K562 (cell line): ENCODE data around the gene YY1AP1. TPM values are rescaled to one million over a fixed set of nuclear protein-coding genes. Genes with fewer than 3 reads are reported as not detected.

ENCODE experiments used
- C11orf30 ChIP-seq: fragments of 450-650 bp; IDR thresholded peaks from 2 replicates; pipeline ENCODE4 v1.6.1; 2016; ENCODE audit warnings: low read depth, mild to moderate bottlenecking
- CREB1 ChIP-seq, 2 experiments: sonication (generic) in 1 of 2; formaldehyde crosslinking in 1 of 2; IDR thresholded peaks; 2 replicates each; pipeline versions ENCODE4 v1.6.1 to v1.8.0; 2012 to 2022; ENCODE audit warnings: inconsistent platforms in 1 of 2, mild to moderate bottlenecking in 1 of 2, missing genetic modification reagents in 1 of 2, moderate library complexity in 1 of 2
- FOXK2 ChIP-seq, 2 experiments: fragments of 450-650 bp; IDR thresholded peaks in 1 of 2; conservative IDR thresholded peaks in 1 of 2; 2 replicates each; pipeline ENCODE4 v1.6.1; 2016; ENCODE audit warnings: low read depth in 2 of 2, mild to moderate bottlenecking in 1 of 2
- GMEB1 ChIP-seq: fragments of 250-450 bp; sonication (Bioruptor Pico); IDR thresholded peaks from 2 replicates; pipeline ENCODE4 v1.4.0; 2020; ENCODE audit warnings: mild to moderate bottlenecking
- HEY1 ChIP-seq: fragments of 250-450 bp; sonication (Bioruptor Pico); IDR thresholded peaks from 2 replicates; pipeline ENCODE4 v1.5.0; 2020; ENCODE audit warnings: mild to moderate bottlenecking, moderate library complexity, borderline replicate concordance
- KDM1A ChIP-seq, 2 experiments: fragments of 450-650 bp; IDR thresholded peaks; 2 replicates each; pipeline ENCODE4 v1.6.1; 2016; ENCODE audit warnings: mild to moderate bottlenecking in 2 of 2
- MECOM ChIP-seq: fragments of 250-450 bp; sonication (Bioruptor Pico); IDR thresholded peaks from 2 replicates; pipeline ENCODE4 v1.8.0; 2022; ENCODE audit warnings: inconsistent platforms
- NR2C2 ChIP-seq, 2 experiments: fragments of 200-800 bp in 1 of 2; sonication (Bioruptor generic) in 1 of 2; sonication (generic) in 1 of 2; formaldehyde crosslinking in 1 of 2; IDR thresholded peaks; 2 replicates each; pipeline versions ENCODE4 v1.6.1 to v1.8.0; 2016 to 2022; ENCODE audit warnings: mild to moderate bottlenecking in 1 of 2, missing compliant biosample characterization in 1 of 2, missing genetic modification characterization in 1 of 2, missing genetic modification reagents in 1 of 2
- NR2F6 ChIP-seq: fragments of 450-650 bp; formaldehyde crosslinking; IDR thresholded peaks from 2 replicates; pipeline ENCODE4 v1.4.0; 2020; ENCODE audit warnings: mild to moderate bottlenecking
- REST ChIP-seq, 2 experiments: fragments of 450-650 bp; formaldehyde crosslinking in 1 of 2; IDR thresholded peaks; 2 replicates each; pipeline versions ENCODE4 v1.4.0 to v1.6.1; 2014 to 2020; ENCODE audit warnings: mild to moderate bottlenecking in 2 of 2, borderline replicate concordance in 1 of 2, low read depth in 1 of 2
- SAP30 ChIP-seq: fragments of 200-600 bp; sonication (generic); IDR thresholded peaks from 2 replicates; pipeline ENCODE4 v1.6.1; 2012; ENCODE audit warnings: borderline replicate concordance, low read depth, mild to moderate bottlenecking, moderate library complexity, low read length, control low read depth, inconsistent platforms; ENCODE audit not compliant: insufficient read depth, poor library complexity, severe bottlenecking
- SIN3B ChIP-seq: fragments of 450-650 bp; IDR thresholded peaks from 2 replicates; pipeline ENCODE4 v1.6.1; 2017; ENCODE audit warnings: low read depth, mild to moderate bottlenecking, moderate library complexity
- SMAD1 ChIP-seq: fragments of 150-350 bp; IDR thresholded peaks from 2 replicates; pipeline ENCODE4 v1.6.1; 2014; ENCODE audit warnings: low read length, low read depth; ENCODE audit not compliant: partially characterized antibody
- SMARCE1 ChIP-seq: fragments of 450-650 bp; IDR thresholded peaks from 2 replicates; pipeline ENCODE4 v1.7.1; 2016; ENCODE audit warnings: mild to moderate bottlenecking
- SP1 ChIP-seq: sonication (generic); formaldehyde crosslinking; IDR thresholded peaks from 2 replicates; pipeline ENCODE4 v1.8.1; 2022; ENCODE audit warnings: mild to moderate bottlenecking, missing genetic modification reagents
- TCFL5 ChIP-seq: fragments of 250-450 bp; sonication (Bioruptor Pico); conservative IDR thresholded peaks from 2 replicates; pipeline ENCODE4 v1.6.1; 2021; ENCODE audit warnings: mild to moderate bottlenecking, moderate library complexity, matching md5 sums
- ZNF79 ChIP-seq: fragments of 250-450 bp; sonication (Bioruptor Pico); IDR thresholded peaks from 2 replicates; pipeline ENCODE4 v1.4.0; 2020; ENCODE audit warnings: low read depth, mild to moderate bottlenecking, moderate library complexity
- polyA plus RNA-seq, 8 experiments: library from polyadenylated mRNA; depleted of rRNA in 4 of 8; stranded (reverse) in 5 of 8; unstranded in 3 of 8; fragments of >200 nt; fragmentation: Nextera tagmentation in 2 of 8; fragmentation: Illumina TruSeq in 1 of 8; extraction: Ambion mirVana in 2 of 8; extraction: Trizol in 1 of 8; gene quantifications; 2 replicates each; pipeline versions ENCODE4 v1.2.1 to v1.2.3, GENCODE V29; 2011 to 2014; ENCODE audit warnings: inconsistent platforms in 1 of 8, missing spikeins in 1 of 8
- total RNA-seq, 7 experiments: library from RNA; depleted of rRNA in 6 of 7; stranded (reverse); fragments of >200 nt in 6 of 7; fragmentation: Illumina TruSeq in 2 of 7; extraction: Trizol in 2 of 7; gene quantifications; 2 replicates each; pipeline versions ENCODE4 v1.2.1 to v1.2.3, GENCODE V29; 2011 to 2021; ENCODE audit warnings: low replicate concordance in 1 of 7

The YY1AP1 gene
- total and polyA plus RNA-seq, 9 of the 15 experiments (the other 6 are each of a cell fraction or from before 2014, with no cell fraction given) = 18.4 to 90.7 (median 42.9) TPM

- TF ChIP-seq REST (IDR thresholded peaks at IDR 0.05; ENCODE audit: borderline replicate concordance) (peak; percentile 34; the same call in 1 of the 2 replicates), REST (CRISPR knock-in tag; IDR thresholded peaks at IDR 0.05; ENCODE audit: low read depth) (no peak), SP1 (peak; percentile 90), KDM1A (IDR thresholded peaks at IDR 0.05) (no peak), HEY1 (CRISPR knock-in tag) (no peak), ZNF79 (CRISPR knock-in tag) (no peak), SAP30 (peak; percentile 51), MECOM (CRISPR knock-in tag) (no peak), C11orf30 (peak; percentile 51), TCFL5 (CRISPR knock-in tag) (no peak), NR2F6 (no peak), SMARCE1 (peak; percentile 64; the same call in 1 of the 2 replicates), SMAD1 (no peak), FOXK2 (conservative IDR thresholded peaks at IDR 0.05 in 1 of 2, IDR thresholded peaks at IDR 0.05 in 1 of 2; ENCODE audit: low read depth in 2 of 2) (peak in 1 of 2 experiments; percentile 19; a peak in 1 of 4 replicates), SIN3B (no peak), NR2C2 (CRISPR knock-in tag; IDR thresholded peaks at IDR 0.05) (no peak), NR2C2 (tag; IDR thresholded peaks at IDR 0.05) (no peak; the same call in 1 of the 2 replicates), CREB1 (IDR thresholded peaks at IDR 0.05) (peak; percentile 12; the same call in 1 of the 2 replicates), CREB1 (CRISPR knock-in tag; IDR thresholded peaks at IDR 0.05) (peak; percentile 64; the same call in 1 of the 2 replicates), GMEB1 (CRISPR knock-in tag) (peak; percentile 51; the same call in 1 of the 2 replicates)
These were observed 78.9 kb downstream of the YY1AP1 start, which contains the start of gene MSTO1 (continued) for GRCh38 chr1:155609515-155610256.
